GM19328 (cell line): ENCODE measurements around the gene ACTR10.

Experiments used
- ATAC-seq: cut with Tn5 transposase; IDR thresholded peaks from one replicate; pipeline ENCODE4 v1.9.1; 2021; ENCODE audit warnings: mild to moderate bottlenecking, moderate library complexity; ENCODE audit not compliant: unreplicated experiment

The ACTR10 gene

GRCh38 chr14:58199726-58200479, at the start of gene ACTR10:
Gene ACTR10 (plus strand): TSS chr14:58200149. CDS start chr14:58200218, 69 bp downstream.
- ATAC-seq = peak; percentile 91

- no peak for ATAC-seq
Measured at GRCh38 chr14:58150243-58150805, 49.6 kb upstream of the ACTR10 start.

- peak; percentile 43 for ATAC-seq
Measured at GRCh38 chr14:58151133-58152013, 48.6 kb upstream of the ACTR10 start.

GRCh38 chr14:58152014-58152857, 47.7 kb upstream of the ACTR10 start, which contains the start of gene ARMH4:
Gene ARMH4 (minus strand): TSS chr14:58152213. CDS start chr14:58139358, 12,855 bp downstream.
- peak; percentile 97 for ATAC-seq

- ATAC-seq = no peak
Measured at GRCh38 chr14:58160561-58160960, 39.4 kb upstream of the ACTR10 start.

- no peak for ATAC-seq
Measured at GRCh38 chr14:58166005-58166983, 33.7 kb upstream of the ACTR10 start.

GRCh38 chr14:58167057-58167456, 32.9 kb upstream of the ACTR10 start:
- ATAC-seq = no peak

GRCh38 chr14:58167891-58168290, 32.1 kb upstream of the ACTR10 start:
- ATAC-seq = no peak

- ATAC-seq = peak; percentile 98
Measured at GRCh38 chr14:58171090-58171489, 28.9 kb upstream of the ACTR10 start.

- ATAC-seq = no peak
Measured at GRCh38 chr14:58177125-58177524, 22.8 kb upstream of the ACTR10 start.

- ATAC-seq = no peak
Measured at GRCh38 chr14:58189176-58189575, 10.8 kb upstream of the ACTR10 start.

- ATAC-seq = no peak
Measured at GRCh38 chr14:58191763-58192601, 8.0 kb upstream of the ACTR10 start.

- ATAC-seq = no peak
Measured at GRCh38 chr14:58193542-58193941, 6.4 kb upstream of the ACTR10 start.

GRCh38 chr14:58196198-58196597, 3.8 kb upstream of the ACTR10 start:
- no peak for ATAC-seq

GRCh38 chr14:58198086-58198485, 1.9 kb upstream of the ACTR10 start:
- no peak for ATAC-seq

- peak; percentile 12 for ATAC-seq
Measured at GRCh38 chr14:58200480-58200841, 512 bp downstream of the ACTR10 start.

- ATAC-seq = no peak
Measured at GRCh38 chr14:58200846-58201245, 897 bp downstream of the ACTR10 start.

- ATAC-seq = no peak
Measured at GRCh38 chr14:58213176-58213575, 13.2 kb downstream of the ACTR10 start.
